Peyer's patch (tissue), 4 donors: ENCODE measurements around the gene C1R. TPM values are rescaled to one million over a fixed set of nuclear protein-coding genes. Genes with fewer than 3 reads are reported as not detected.
A peak's percentile ranks its signal among the peaks of the same experiment; 100 is the strongest.
"Not testable (repeated sequence)": the region's sequence is repeated elsewhere in the genome, so short reads cannot be mapped to it uniquely, and the experiment has no call there.

Experiments
- DNase-seq, 3 donors: peaks; one replicate each; pipeline ENCODE4 v3.0.0-alpha.2; 2017 to 2019
- H3K27ac ChIP-seq, 4 donors: fragments of 200-600 bp; sonication (generic); one replicate each; pipeline ENCODE4 v1.5.1; 2016 to 2019
- H3K27me3 ChIP-seq, 2 donors: fragments of 200-600 bp; sonication (generic); one replicate each; pipeline ENCODE4 v1.5.1; 2019
- H3K36me3 ChIP-seq, 3 donors: fragments of 200-600 bp; sonication (generic); one replicate each; pipeline ENCODE4 v1.5.1; 2016 to 2019
- H3K4me1 ChIP-seq, 4 donors: fragments of 200-600 bp; sonication (generic); one replicate each; pipeline ENCODE4 v1.5.1; 2016 to 2019
- H3K4me3 ChIP-seq, 4 donors: fragments of 200-600 bp; sonication (generic); 1 replicate in 3 of 4; 2 replicates in 1 of 4; pipeline ENCODE4 v1.5.1; 2016 to 2019; ENCODE audit warnings: mild to moderate bottlenecking in 1 of 4
- H3K9me3 ChIP-seq, 4 donors: fragments of 200-600 bp; sonication (generic); one replicate each; pipeline ENCODE4 v1.5.1; 2016 to 2019; ENCODE audit warnings: mild to moderate bottlenecking in 1 of 4
- CTCF ChIP-seq, 6 experiments: fragments of 450-650 bp in 4 of 6; fragments of 200-600 bp in 2 of 6; sonication (generic) in 1 of 6; IDR thresholded peaks; one replicate each; pipeline ENCODE4 v1.5.1; 2017 to 2019; ENCODE audit warnings: antibody characterized with exemption in 6 of 6, mild to moderate bottlenecking in 3 of 6, moderate library complexity in 1 of 6
- POLR2A ChIP-seq, 2 donors: fragments of 450-650 bp; IDR thresholded peaks; one replicate each; pipeline ENCODE4 v1.5.1; 2017; ENCODE audit warnings: antibody characterized with exemption in 2 of 2, mild to moderate bottlenecking in 2 of 2, moderate library complexity in 2 of 2
- total RNA-seq, 4 donors: library from RNA; depleted of rRNA; stranded (reverse); fragments of >200 nt; gene quantifications; one replicate each; pipeline ENCODE4 v1.1.0, GENCODE V29; 2016

C1R gene
- total RNA-seq, 4 donors from 2014 or later, result 27.5 to 151 (median 125) TPM

- peak in 1 of 3 donors; percentile 32 for DNase-seq
- TF ChIP-seq CTCF (IDR thresholded peaks at IDR 0.05), result no peak
- Histone ChIP-seq H3K4me3 (no peak overlapping the region), H3K36me3 (peaks cover 0 to 8% (median 0%) of the 10 kb centered on the region in 3 donors), H3K27me3 (no peaks in the 10 kb centered on the region), H3K4me1 (peaks cover 0 to 12% (median 8%) of the 10 kb centered on the region in 4 donors), H3K27ac (peak overlapping the region in 1 of 4 donors; percentile 28), H3K9me3 (no peaks in the 10 kb centered on the region)
These were observed 18.4 kb upstream of the C1R start for GRCh38 chr12:7110661-7111060.

GRCh38 chr12:7109572-7109920, 17.3 kb upstream of the C1R start:
- Histone ChIP-seq H3K27me3 (no peaks in the 10 kb centered on the region), H3K27ac (peak overlapping the region; percentile 89 to 96 (median 94)), H3K4me1 (peaks cover 0 to 12% (median 8%) of the 10 kb centered on the region in 4 donors), H3K36me3 (peaks cover 0 to under 1% (median 0%) of the 10 kb centered on the region in 3 donors), H3K9me3 (no peaks in the 10 kb centered on the region), H3K4me3 (peak overlapping the region in 2 of 4 donors; percentile 64 to 72)
- DNase-seq, result no peak
- TF ChIP-seq POLR2A (IDR thresholded peaks at IDR 0.05), result no peak
- no peak for TF ChIP-seq CTCF (IDR thresholded peaks at IDR 0.05)

- peaks cover 0 to 12% (median 8%) of the 10 kb centered on the region in 4 donors for H3K4me1 ChIP-seq
- peak; percentile 96 to 99 (median 98) for TF ChIP-seq CTCF (IDR thresholded peaks at IDR 0.05)
- peak in 1 of 2 donors; percentile 38 for TF ChIP-seq POLR2A (IDR thresholded peaks at IDR 0.05)
- peak; percentile 91 to 95 (median 92) for DNase-seq
- H3K36me3 ChIP-seq, result peaks cover 0 to 6% (median 0%) of the 10 kb centered on the region in 3 donors
- peak within 1 kb of the TSS; percentile 55 to 72 (median 62) for H3K4me3 ChIP-seq
- H3K27ac ChIP-seq, result peak within 1 kb of the TSS; percentile 89 to 96 (median 94)
- H3K27me3 ChIP-seq, result no peaks in the 10 kb centered on the region
- H3K9me3 ChIP-seq, result no peaks in the 10 kb centered on the region
These were observed 16.7 kb upstream of the C1R start, which contains the start of gene C1RL for GRCh38 chr12:7108796-7109571. Gene C1RL (minus strand): TSS chr12:7109214. CDS start chr12:7109180, 34 bp downstream.

GRCh38 chr12:7108003-7108795, 16.0 kb upstream of the C1R start:
- peak overlapping the region; percentile 89 to 96 (median 94) for H3K27ac ChIP-seq
- peak overlapping the region; percentile 55 to 72 (median 62) for H3K4me3 ChIP-seq
- peaks cover 0 to 8% (median 6%) of the 10 kb centered on the region in 4 donors for H3K4me1 ChIP-seq
- peak; percentile 84 to 94 (median 86) for DNase-seq
- no peaks in the 10 kb centered on the region for H3K27me3 ChIP-seq
- TF ChIP-seq CTCF (IDR thresholded peaks at IDR 0.05), result peak in 1 of 6 experiments; percentile 10
- peak; percentile 69 to 77 for TF ChIP-seq POLR2A (IDR thresholded peaks at IDR 0.05)
- peaks cover 0 to 7% (median 0%) of the 10 kb centered on the region in 3 donors for H3K36me3 ChIP-seq
- H3K9me3 ChIP-seq, result no peaks in the 10 kb centered on the region

GRCh38 chr12:7107636-7108002, 15.4 kb upstream of the C1R start:
- H3K27ac ChIP-seq, result peak overlapping the region; percentile 89 to 96 (median 94)
- TF ChIP-seq CTCF (IDR thresholded peaks at IDR 0.05) (no peak), POLR2A (IDR thresholded peaks at IDR 0.05) (no peak)
- H3K4me1 ChIP-seq, result peaks cover 0 to 6% (median 5%) of the 10 kb centered on the region in 4 donors
- peak overlapping the region; percentile 55 to 72 (median 62) for H3K4me3 ChIP-seq
- peaks cover 0 to 7% (median 0%) of the 10 kb centered on the region in 3 donors for H3K36me3 ChIP-seq
- no peaks in the 10 kb centered on the region for H3K27me3 ChIP-seq
- no peaks in the 10 kb centered on the region for H3K9me3 ChIP-seq
- no peak for DNase-seq

GRCh38 chr12:7107181-7107580, 14.9 kb upstream of the C1R start:
- not testable (repeated sequence) for H3K36me3 ChIP-seq, H3K27me3 ChIP-seq, DNase-seq, H3K4me1 ChIP-seq, H3K9me3 ChIP-seq
- H3K27ac ChIP-seq, result peak overlapping the region in 3 of 4 donors; percentile 89 to 96 (median 92)
- H3K4me3 ChIP-seq, result peak overlapping the region in 1 of 4 donors; percentile 72
